ENCODE measurements around the gene ATP13A1.
"Not testable (repeated sequence)": the region's sequence is repeated elsewhere in the genome, so short reads cannot be mapped to it uniquely, and the experiment has no call there.

The ATP13A1 gene

GRCh38 chr19:19619181-19619848, 44.2 kb downstream of the ATP13A1 start:
- no peak for DNase-seq (ENCODE audit: low spot score)

GRCh38 chr19:19618219-19619051, 45.0 kb downstream of the ATP13A1 start, which contains the start of gene PBX4:
Gene PBX4 (minus strand): TSS chr19:19618687. CDS start chr19:19618629, 58 bp downstream.
- peak; percentile 99 for DNase-seq (ENCODE audit: low spot score)

GRCh38 chr19:19615086-19615485, 48.4 kb downstream of the ATP13A1 start:
- DNase-seq (ENCODE audit: low spot score) = peak; percentile 33

GRCh38 chr19:19613506-19613905, 50.0 kb downstream of the ATP13A1 start:
- no peak for DNase-seq (ENCODE audit: low spot score)

- no peak for DNase-seq (ENCODE audit: low spot score)
Observed at GRCh38 chr19:19610376-19611202, 52.9 kb downstream of the ATP13A1 start.

DNA sequence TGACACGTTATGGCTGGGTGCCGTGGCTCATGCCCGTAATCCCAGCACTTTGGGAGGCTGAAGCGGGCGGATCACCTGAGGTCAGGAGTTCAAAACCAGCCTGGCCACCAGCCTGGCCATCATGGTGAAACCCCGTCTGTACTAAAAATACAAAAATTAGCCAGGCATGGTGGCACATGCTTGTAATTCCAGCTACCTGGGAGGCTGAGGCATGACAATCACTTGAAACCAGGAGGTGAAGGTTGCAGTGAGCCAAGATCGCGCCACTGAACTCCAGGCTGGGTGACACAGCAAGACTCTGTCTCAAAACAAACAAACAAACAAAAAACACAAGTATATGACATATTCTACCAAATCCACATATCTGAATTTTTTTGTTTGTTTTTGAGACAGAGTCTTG, 56.8 kb downstream of the ATP13A1 start:
- not testable (repeated sequence) for DNase-seq (ENCODE audit: low spot score)

- DNase-seq (ENCODE audit: low spot score) = peak; percentile 79
Observed at GRCh38 chr19:19606021-19606420, 57.5 kb downstream of the ATP13A1 start.

DNA sequence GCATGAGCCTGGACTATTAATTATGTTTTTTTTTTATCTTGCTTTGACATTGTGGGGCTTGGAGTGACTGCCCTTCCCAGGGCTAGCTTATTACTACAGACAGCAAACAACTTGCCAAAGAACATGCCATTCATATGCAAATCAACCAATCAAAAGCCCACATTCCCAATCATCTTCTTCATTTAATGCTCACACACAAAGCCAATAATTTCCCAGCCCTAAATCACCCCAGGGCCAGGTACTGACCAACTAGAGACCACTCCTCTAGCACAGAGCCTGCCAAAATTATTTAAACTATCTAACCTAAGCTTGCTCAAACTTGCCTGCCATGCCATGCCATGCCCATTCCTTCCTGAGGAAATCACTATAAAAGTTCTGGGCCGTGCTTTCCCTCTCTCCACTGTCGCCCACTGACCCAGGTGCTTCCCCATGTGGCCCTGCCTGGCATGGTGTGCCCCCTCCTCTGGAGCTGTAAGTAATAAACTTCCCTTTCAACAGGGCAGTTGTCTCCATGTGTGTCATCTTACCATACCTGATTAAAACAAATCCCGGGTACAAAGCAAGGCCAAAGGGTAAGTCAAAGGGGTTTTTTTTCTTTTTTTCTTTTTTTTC, 60.7 kb downstream of the ATP13A1 start:
- DNase-seq (ENCODE audit: low spot score) = no peak

- DNase-seq (ENCODE audit: low spot score) = peak; percentile 70
Observed at GRCh38 chr19:19602136-19602712, 61.3 kb downstream of the ATP13A1 start.

GRCh38 chr19:19600793-19601330, 62.6 kb downstream of the ATP13A1 start:
- no peak for DNase-seq (ENCODE audit: low spot score)

GRCh38 chr19:19598728-19599451, 64.6 kb downstream of the ATP13A1 start:
- peak; percentile 80 for DNase-seq (ENCODE audit: low spot score)

DNA sequence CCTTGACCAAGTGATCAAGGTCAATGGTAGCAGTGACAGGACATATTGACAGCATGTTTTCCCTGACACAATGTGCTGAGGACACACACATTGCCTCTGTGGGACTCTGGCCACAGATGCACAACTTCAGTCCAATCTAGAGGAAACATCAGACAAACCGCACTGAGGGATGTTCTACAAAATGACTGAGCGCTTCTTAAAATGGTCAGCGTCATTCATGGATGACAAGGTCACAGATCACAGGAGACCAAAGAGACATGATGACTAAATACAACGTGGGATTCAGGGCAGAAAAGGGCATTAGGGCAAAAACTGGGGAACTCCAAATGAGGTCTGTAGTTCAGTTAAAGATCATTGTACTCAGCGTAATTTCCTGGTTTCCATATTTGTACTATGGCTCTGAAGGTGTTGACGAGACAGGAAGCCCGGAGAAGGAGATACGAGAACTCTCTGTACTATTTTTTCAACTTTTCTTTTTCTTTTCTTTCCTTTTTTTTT, 65.6 kb downstream of the ATP13A1 start:
- peak; percentile 74 for DNase-seq (ENCODE audit: low spot score)
